Endometrium (tissue), 2 donors: ENCODE data around the gene EPHB2.
"Not testable (repeated sequence)": the region's sequence is repeated elsewhere in the genome, so short reads cannot be mapped to it uniquely, and the experiment has no call there.

Experiments
- FAIRE-seq: peaks from 2 replicates; lab custom pipeline; 2012; peaks lifted over from hg19 to GRCh38; lab: Jason Lieb, UNC
- donor health status: control.
- donor health status: control.

Gene EPHB2

GRCh38 chr1:22841142-22841541 lies 130.5 kb downstream of the EPHB2 start:
- no peak for FAIRE-seq

DNA sequence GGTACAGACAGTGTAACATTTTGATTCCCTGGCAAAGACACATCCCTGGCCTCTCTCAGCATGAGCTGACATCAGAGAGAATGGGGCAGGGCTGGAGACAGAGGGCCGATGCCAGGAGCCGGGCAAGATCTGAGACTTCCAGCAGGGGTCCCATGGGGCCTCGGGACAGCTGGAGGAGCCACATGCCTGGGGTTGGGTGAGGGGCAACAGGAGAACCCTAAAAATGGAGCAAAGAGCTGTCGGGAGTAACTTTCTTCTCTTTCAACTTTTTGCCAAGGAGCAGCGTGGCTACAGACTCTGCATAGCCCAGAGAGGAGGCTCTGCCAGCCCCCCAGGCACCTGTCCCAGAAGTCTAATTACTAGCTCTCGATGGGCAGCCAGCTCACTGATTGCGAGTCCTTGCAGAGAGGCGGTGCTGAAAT lies 131.2 kb downstream of the EPHB2 start:
- no peak for FAIRE-seq

GRCh38 chr1:22843441-22844183 lies 133.0 kb downstream of the EPHB2 start:
- FAIRE-seq, result not testable (repeated sequence)

DNA sequence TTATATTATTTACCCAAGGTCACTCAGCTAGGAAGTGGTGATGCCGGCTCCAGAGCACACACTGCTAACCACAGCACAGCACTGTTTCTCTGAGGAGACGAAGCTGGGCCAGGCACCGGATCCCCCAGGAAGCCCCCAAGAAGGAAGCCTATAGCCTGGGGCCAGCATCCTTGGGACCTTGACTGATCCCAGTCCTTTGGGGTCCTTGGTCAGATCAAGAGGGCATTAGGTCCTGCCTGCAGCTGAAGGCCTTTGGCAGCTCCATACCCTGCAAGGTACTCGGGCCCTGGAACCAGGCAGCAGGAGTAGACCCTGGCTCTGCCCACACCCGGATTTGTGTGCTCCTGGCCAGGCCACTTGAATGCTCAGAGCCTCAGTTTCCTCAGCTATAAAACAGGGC lies 134.0 kb downstream of the EPHB2 start:
- FAIRE-seq, result no peak

DNA sequence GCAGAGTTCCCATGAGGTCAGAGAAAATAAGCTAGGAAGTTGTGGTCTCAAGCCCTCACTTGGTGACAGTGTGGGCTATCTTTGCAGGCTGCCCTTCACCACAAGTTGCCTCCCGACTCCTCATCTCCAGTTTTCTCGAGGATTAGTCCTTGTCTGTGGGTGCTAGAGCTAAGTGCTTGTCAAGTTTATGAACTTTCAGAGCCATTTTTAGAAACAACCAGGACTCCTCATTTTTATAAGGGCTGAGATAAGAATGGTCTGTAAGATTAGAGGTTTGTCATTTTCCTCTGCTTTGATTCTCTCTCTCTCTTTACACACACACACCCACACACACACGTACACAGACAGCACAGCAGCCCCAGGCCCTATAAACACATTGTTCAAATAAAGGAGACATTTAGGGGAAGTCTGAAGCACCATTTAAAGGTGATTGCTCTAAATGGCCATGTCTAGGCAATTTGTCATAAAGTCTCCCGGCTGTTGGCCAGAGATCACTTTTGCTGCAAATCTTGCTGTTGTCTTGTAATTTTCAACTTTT lies 134.8 kb downstream of the EPHB2 start:
- no peak for FAIRE-seq

DNA sequence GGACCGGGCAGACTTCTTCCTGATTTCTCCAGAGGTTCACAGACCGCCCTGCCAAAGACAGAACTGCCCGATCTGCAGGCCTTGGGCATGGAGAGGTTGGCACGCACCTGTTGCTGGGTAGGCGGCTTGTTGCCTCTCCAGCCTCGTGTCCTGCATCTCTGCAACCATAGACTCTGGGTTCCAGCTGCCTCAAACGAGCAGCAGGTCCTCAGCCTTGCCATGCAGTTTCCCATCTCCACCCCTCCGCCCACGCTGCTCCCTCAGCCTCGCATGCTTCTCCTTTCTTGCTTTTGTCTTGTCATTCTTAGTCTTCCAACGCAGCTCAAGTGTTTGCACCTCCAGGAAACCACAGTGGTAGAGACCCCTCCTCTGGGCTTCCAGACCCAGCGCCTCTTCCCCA lies 135.8 kb downstream of the EPHB2 start:
- no peak for FAIRE-seq

DNA sequence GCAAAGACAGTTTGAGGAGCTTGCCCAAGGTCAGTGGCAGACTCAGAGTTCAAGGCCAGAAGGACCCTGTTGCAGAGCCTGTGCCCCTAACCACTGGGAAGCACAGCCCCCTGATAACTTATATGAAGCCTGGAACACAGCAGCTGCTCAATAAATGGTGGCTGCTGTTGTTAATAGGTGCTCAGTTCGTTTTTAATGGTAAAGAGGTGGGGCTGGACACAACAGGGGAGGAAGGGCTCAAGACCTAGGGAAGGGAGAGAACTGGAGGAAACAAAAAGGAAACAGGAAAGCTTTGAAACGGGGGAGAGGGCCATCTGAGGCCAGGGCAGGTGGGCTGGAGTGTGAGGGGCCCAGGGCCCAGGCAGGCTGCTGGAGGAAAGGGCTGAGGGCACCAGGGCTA lies 136.6 kb downstream of the EPHB2 start:
- no peak for FAIRE-seq

DNA sequence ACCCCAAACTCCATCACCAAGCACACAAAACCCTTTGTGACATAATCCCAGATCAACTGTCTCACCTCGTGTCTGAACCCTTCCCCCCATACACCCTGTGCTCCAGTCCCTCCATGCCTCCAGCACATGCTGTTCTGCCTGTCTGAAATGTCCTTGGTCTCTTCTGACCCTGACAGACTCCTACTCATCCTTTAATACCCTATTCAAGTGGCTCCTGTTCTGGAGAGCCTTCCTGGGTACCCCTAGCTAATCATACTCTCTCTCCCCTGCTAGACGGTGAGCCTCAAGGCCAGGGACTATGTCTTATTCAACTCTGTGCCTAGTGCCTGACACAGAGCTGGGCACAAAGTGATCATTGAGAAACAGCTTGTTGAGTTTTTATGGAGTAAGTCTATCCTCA lies 137.1 kb downstream of the EPHB2 start:
- no peak for FAIRE-seq

- FAIRE-seq, result no peak
Observed at GRCh38 chr1:22848405-22848804, 137.8 kb downstream of the EPHB2 start.

GRCh38 chr1:22849770-22850169 lies 139.1 kb downstream of the EPHB2 start:
- FAIRE-seq, result no peak

DNA sequence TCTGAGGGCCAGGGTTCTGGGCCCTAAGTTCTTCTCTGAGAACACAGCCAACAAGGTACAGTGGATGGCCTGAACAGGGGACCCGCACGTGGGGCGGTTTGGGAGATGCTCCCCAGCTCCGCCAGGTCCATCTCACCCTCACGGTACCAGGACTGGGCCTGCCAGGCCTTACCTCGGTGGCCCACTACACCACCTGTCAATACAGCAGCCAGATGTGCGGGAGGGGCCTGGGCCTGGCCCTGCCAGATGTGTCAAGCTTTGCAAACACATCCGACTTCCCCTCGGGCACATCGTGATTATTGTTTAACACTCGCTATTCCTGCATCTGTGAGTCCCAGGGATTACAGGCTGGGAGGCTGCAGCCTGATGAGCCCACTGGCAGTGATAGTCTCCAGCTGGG lies 139.6 kb downstream of the EPHB2 start:
- no peak for FAIRE-seq

DNA sequence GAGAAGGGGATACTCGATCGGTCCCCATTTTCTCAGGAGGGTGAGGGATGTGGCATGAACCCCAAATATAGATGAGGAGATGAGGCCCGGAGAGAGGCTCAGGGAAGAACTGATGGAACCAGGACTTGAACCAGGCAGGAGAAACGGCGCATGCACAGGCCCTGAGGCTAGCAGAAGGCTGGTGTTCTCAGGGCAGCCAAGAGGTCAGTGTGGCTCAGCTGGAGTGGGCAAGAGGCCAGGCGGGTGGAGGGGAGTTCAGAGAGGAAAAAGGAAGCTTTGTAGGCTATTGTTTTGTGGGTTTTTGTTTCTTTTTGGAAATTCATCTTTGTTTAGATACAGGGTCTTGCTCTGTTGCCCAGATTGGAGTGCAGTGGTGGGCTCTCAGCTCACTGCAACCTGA lies 140.0 kb downstream of the EPHB2 start:
- FAIRE-seq, result no peak

DNA sequence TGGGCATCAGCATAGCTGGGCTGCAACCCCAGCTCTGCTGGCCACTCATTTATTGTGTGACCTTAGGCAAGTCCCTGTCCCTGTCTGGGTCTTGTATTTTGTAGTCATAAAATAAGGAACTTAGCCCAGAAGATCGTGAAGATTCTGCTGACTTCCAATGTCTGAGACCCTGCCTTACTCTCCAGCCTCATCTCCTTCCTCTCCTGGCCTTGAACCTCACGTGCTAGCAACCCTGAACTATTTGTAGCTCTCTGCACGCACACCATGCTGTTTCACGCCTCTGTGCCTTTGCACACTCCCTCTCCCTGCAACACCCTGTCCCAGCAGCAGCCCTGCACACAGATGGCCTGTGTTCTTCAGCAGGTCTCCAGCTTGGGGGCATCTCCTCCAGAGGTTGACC lies 140.9 kb downstream of the EPHB2 start:
- FAIRE-seq, result no peak

GRCh38 chr1:22852144-22852655 lies 141.6 kb downstream of the EPHB2 start:
- no peak for FAIRE-seq

DNA sequence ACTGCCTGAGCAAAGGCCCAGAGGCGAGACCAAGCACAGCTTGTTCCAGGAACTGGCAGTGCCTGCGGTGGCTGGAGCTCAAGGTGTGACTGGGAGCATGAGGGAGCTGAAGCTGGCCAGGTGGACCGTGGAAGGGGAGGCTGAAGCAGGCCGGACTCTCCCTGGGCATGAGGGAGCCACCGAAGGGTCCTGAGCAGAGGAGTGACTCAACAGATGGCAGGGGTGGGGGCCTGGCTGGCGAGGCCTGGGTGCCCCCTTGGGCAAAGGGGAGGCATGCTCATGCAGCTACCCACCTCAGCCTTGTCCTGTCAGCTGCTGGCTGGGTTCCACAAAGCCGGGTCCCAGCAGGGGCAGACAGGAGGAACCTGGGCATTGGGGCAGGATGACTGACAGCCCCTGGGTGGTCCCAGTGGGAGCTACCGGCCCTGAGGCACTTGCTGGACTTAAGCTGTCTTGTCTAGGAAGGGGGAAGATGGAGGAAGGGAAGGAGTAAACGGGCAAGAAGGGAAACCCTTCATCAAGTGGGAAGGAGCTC lies 143.1 kb downstream of the EPHB2 start:
- no peak for FAIRE-seq

DNA sequence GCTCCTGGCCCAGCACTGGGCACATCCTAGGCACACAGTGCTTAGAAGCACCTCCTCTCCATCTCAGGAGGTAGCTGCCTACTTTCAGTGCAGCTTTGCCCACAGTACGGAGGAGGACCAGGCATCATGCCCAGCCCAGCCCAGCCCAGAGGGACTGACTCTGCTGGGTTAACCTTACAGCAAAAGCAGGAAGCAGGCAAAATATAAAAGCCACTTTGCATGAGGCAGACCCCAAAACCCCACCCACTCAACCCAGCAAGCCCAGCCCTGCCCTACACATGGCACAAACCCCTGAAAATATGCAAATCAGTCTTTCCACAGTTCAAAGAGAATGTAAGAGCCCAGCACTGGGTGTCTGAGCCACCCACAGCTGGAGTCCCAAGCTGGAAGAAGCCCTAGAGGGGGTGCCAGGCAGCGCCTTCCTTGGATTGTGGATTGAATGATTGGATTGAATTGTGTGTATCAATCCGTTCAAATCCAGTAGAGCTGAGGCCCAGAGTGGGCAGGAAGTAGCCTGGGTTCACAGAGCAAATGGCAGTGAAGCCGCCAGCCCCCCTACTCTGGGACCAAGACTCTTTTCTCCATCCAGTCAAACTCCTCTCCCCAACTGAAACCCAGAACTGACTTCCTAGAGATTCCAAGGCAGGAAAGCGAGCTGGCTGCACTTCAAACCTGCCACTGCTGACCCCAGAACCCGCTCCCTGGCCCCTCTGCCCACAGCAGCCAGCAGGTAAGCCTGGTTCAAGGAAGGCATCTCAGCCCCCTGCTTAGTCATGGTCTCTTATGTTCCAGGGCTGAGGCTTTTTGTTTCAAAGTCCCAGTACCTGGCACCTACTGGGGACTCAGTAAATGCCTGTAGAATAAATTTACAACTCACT lies 144.3 kb downstream of the EPHB2 start:
- FAIRE-seq, result no peak

DNA sequence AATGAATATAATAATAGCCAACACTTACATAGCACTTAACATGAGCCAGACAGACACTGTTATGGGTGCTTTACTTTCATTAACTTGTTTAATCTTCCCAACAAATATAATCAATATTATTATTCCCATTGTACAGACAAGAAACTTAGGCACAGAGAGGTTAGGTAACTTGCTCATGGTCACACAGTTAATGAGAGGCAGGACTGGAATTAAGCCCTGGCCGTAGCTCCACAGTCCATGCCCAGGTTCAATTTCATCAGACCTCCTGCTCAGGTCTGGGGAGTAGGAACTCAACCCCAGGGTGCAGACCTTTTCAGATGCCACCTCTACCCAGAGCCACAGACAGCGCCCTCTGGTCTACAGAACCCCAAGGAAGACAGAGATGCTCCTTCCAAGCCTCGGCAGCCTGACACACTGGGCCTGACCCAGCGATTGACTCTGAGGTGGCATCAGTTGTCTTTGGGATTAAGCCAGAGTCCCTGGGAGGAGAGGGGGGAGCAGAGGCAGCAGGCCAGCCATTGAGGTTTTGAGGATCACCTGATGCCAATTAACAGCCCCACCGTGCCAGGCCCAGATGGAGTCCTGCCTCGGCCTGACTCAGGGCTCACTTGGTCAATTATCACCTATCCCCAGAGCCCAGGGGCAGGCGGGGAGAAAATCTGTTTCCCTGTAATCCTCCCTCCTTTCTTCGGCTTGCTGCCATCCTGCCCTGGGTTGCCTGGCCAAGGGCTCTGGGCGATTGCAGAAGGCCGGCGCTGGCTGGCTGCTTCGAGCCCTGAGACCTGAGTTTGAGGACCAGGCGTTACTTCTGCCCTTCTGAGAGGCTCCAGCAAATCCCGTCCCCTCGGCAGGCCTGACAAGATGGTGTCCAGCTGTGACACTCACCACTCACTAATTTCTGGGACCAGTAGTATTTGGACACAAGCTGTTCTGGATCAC lies 145.3 kb downstream of the EPHB2 start:
- no peak for FAIRE-seq

DNA sequence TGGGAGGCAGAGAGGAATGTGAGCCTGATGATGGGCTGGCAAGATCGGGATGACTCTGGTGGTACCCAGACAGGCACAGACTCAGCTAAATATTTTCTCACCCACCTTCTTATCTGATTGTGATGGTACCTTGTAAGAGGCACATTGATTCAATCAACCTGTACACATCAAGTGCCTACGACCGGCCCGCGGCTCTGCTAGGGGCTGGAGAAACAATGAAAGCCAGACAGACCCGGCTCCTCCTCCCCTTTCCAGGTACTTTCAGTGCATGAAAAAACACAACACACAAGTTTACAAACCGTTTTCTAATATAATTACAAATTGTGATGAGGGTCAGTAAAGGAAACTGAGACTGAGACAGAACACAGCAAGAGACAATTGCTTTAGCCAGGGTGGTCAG lies 147.0 kb downstream of the EPHB2 start:
- no peak for FAIRE-seq

- no peak for FAIRE-seq
Observed at GRCh38 chr1:22860414-22860800, 149.8 kb downstream of the EPHB2 start.

DNA sequence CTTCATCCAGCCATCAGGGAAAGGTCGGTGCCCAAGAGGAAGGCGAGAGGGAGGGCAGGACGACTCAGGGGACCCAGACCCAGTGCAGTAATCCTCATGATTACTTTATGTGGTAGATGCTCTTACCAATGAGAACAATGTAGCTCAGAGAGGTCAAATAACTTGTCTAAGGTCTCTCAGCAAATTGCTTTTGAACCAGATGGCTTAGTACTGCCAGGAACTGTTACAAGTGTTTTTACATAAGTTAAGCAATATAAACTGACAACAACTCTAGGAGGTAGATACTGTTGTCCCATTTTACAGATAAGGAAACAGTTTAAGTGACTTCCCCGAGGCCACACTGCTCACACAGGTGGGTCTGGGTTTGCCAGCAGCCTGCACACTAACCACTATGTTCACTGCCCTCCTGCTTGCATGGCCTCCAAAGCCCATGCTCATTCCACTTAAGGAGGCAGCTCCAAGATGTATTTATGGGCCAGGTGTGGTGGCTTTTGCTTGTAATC lies 150.3 kb downstream of the EPHB2 start:
- no peak for FAIRE-seq

GRCh38 chr1:22861764-22862440 lies 151.3 kb downstream of the EPHB2 start:
- no peak for FAIRE-seq
